ENCODE measurements around the gene EPS8L3. TPM values are rescaled to one million over a fixed set of nuclear protein-coding genes. Genes with fewer than 3 reads are reported as not detected.

EPS8L3 gene
- total and polyA plus RNA-seq, 2 of the 8 experiments (the other 6 are each of a cell fraction or from before 2014, with no cell fraction given) = not detected

DNA sequence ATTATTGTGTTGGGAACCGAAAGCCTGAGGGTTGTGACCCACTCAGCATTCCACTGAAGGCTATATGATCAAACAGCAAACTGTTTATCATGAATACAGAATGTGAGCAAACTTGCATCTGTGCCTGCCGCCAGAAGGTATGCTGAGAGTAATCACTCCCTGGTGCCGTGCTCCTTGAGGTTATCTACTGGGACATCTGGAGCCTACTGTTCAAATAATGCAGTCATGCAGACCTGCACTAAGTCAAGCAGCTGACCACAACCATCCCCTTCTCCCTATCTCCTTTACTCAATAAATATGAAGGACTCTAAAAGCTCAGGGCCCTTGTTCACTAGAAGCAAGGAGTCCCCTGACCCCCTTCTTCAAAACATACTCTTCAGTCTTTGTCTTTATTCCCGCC, 38.2 kb downstream of the EPS8L3 start:
- Histone ChIP-seq H2AK5ac (ENCODE audit: low read depth, low read length) (no peak overlapping the region), H3K4me1 (replicated peaks in 1 of 4; ENCODE audit: control insufficient read depth in 3 of 4, insufficient read depth in 4 of 4, low read length in 3 of 4) (no peaks in the 10 kb centered on the region), H3K27ac (ENCODE audit: low read depth, low read length) (no peak overlapping the region), H2BK5ac (ENCODE audit: low read depth, low read length) (no peak overlapping the region), H3K23ac (ENCODE audit: insufficient read length) (no peak overlapping the region), H2BK20ac (ENCODE audit: low read length) (no peak overlapping the region), H2BK15ac (ENCODE audit: low read length) (no peak overlapping the region), H3K9me3 (ENCODE audit: insufficient read depth in 2 of 2, low read depth in 1 of 2, low read length in 1 of 2) (peaks cover 7% of the 10 kb centered on the region in 2 experiments), H3K9ac (replicated peaks in 1 of 4; ENCODE audit: extremely low read depth in 1 of 4, low read depth in 3 of 4, low read length in 3 of 4) (no peak overlapping the region), H2AFZ (ENCODE audit: low read length) (no peak overlapping the region), H4K8ac (ENCODE audit: extremely low read depth, insufficient read depth, low read length) (no peak overlapping the region), H3K79me2 (ENCODE audit: control insufficient read depth in 1 of 2, insufficient read depth in 2 of 2, low read length in 2 of 2) (no peaks in the 10 kb centered on the region), H3K36me3 (ENCODE audit: control insufficient read depth in 2 of 4, insufficient read depth in 4 of 4, low read length in 3 of 4) (no peaks in the 10 kb centered on the region), H3K18ac (ENCODE audit: extremely low read depth, low read length) (no peak overlapping the region), H2BK12ac (ENCODE audit: low read depth, low read length) (no peak overlapping the region), H2BK120ac (replicated peaks; ENCODE audit: low read depth, low read length) (no peak overlapping the region), H3K27me3 (replicated peaks in 1 of 4; ENCODE audit: control insufficient read depth in 3 of 4, extremely low read depth in 1 of 4, insufficient read depth in 3 of 4, low read length in 3 of 4) (peaks cover 0 to 2% (median 0%) of the 10 kb centered on the region in 4 experiments; a peak in 1 of 7 replicates), H4K20me1 (replicated peaks in 1 of 2; ENCODE audit: control insufficient read depth in 1 of 2, insufficient read depth in 2 of 2, low read length in 2 of 2) (no peaks in the 10 kb centered on the region), H4K91ac (replicated peaks; ENCODE audit: insufficient read length, low read length) (no peak overlapping the region), H3K14ac (ENCODE audit: insufficient read length) (no peak overlapping the region), H3K79me1 (ENCODE audit: low read depth, low read length) (no peaks in the 10 kb centered on the region), H4K5ac (ENCODE audit: insufficient read length, low read depth, low read length) (no peak overlapping the region), H3K23me2 (ENCODE audit: low read depth, low read length) (no peaks in the 10 kb centered on the region), H3K4me3 (ENCODE audit: extremely low read depth in 1 of 4, insufficient read depth in 2 of 4, low read depth in 3 of 4, low read length in 4 of 4) (no peak overlapping the region), H3K56ac (replicated peaks; ENCODE audit: insufficient read length, low read depth, low read length) (no peak overlapping the region), H3K4me2 (ENCODE audit: insufficient read depth in 1 of 2, low read depth in 2 of 2, low read length in 2 of 2) (no peak overlapping the region), H3K4ac (replicated peaks; ENCODE audit: insufficient read length, low read depth, low read length) (no peak overlapping the region)
- FAIRE-seq = no peak
- ChIA-PET CTCF (ENCODE audit: partially characterized antibody) (interaction anchor here (1.2 to 1.6 kb wide), 2 partner anchors 86 to 180 kb away, joined by 3 read pairs; no protein-coding TSS in a partner anchor), POLR2A (ENCODE audit: partially characterized antibody) (no interaction called here)
- 88% methylated on average over 4 of the region's 4 CpGs; no CpG with 5 or more reads in 1 of the 2 experiments for whole genome bisulfite sequencing, 2 experiments (ENCODE audit: extremely low coverage in 1 of 2, insufficient coverage in 1 of 2, insufficient read length in 1 of 2, insufficient replicate concordance in 2 of 2, low coverage in 1 of 2, low lambda C conversion rate in 2 of 2, missing lambda C conversion rate in 1 of 2)
- DNase-seq (ENCODE audit: low read depth in 1 of 2, low spot score in 2 of 2) = no peak
- TF ChIP-seq KDM1A (IDR thresholded peaks at IDR 0.05; ENCODE audit: borderline replicate concordance, low read length) = no peak
- TF ChIP-seq KDM4A (IDR thresholded peaks at IDR 0.05; ENCODE audit: low read depth, low read length, severe bottlenecking) = no peak
- no peak for TF ChIP-seq YY1 (IDR thresholded peaks at IDR 0.05; ENCODE audit: low read depth, low read length)
- no peak for TF ChIP-seq POLR2AphosphoS5 (IDR thresholded peaks at IDR 0.05; ENCODE audit: low read depth, low read length)
- TF ChIP-seq TEAD4 (IDR thresholded peaks at IDR 0.05; ENCODE audit: low read depth, low read length) = no peak
- TF ChIP-seq HDAC6 (IDR thresholded peaks at IDR 0.05; ENCODE audit: low read depth, low read length) = no peak
- TF ChIP-seq MAFK (IDR thresholded peaks at IDR 0.05; ENCODE audit: low read depth, low read length) = no peak
- TF ChIP-seq SRF (IDR thresholded peaks at IDR 0.05; ENCODE audit: low read depth, low read length) = no peak
- TF ChIP-seq EZH2 (IDR thresholded peaks at IDR 0.05; ENCODE audit: low read depth, low read length, severe bottlenecking) = no peak

Data from H1 (cell line).